Neural progenitor cell (in vitro differentiated cells): Measurements from ENCODE around the gene TECR. TPM values are rescaled to one million over a fixed set of nuclear protein-coding genes. Genes with fewer than 3 reads are reported as not detected.

Source experiments
- DNase-seq: peaks from one replicate; pipeline ENCODE4 v3.0.0-alpha.2; 2016; ENCODE audit warnings: low spot score
- H2AFZ ChIP-seq: fragments of 200-600 bp; sonication (generic); replicated peaks from 2 replicates; pipeline ENCODE4 v1.6.1; 2016; ENCODE audit warnings: antibody characterized with exemption
- H3F3A ChIP-seq: fragments of 200-600 bp; sonication (generic); 2 replicates; pipeline ENCODE4 v1.6.1; 2016; ENCODE audit warnings: antibody characterized with exemption, low read depth
- H3K27ac ChIP-seq: fragments of 200-600 bp; sonication (generic); 2 replicates; pipeline ENCODE4 v1.5.1; 2016; ENCODE audit warnings: mild to moderate bottlenecking
- H3K27me3 ChIP-seq: fragments of 200-600 bp; sonication (generic); 2 replicates; pipeline ENCODE4 v1.6.1; 2016; ENCODE audit warnings: mild to moderate bottlenecking, moderate library complexity
- H3K36me3 ChIP-seq: fragments of 200-600 bp; sonication (generic); 2 replicates; pipeline ENCODE4 v1.5.1; 2016
- H3K4me1 ChIP-seq: fragments of 200-600 bp; sonication (generic); 2 replicates; pipeline ENCODE4 v1.6.1; 2016; ENCODE audit warnings: mixed run types
- H3K4me2 ChIP-seq: fragments of 200-600 bp; sonication (generic); 2 replicates; pipeline ENCODE4 v1.6.1; 2016
- H3K4me3 ChIP-seq: fragments of 200-600 bp; sonication (generic); 2 replicates; pipeline ENCODE4 v1.5.1; 2016
- H3K79me2 ChIP-seq: fragments of 200-600 bp; sonication (generic); 2 replicates; pipeline ENCODE4 v1.6.1; 2016; ENCODE audit warnings: low read depth
- H3K9ac ChIP-seq: fragments of 200-600 bp; sonication (generic); 2 replicates; pipeline ENCODE4 v1.6.1; 2016
- H3K9me3 ChIP-seq: fragments of 200-600 bp; sonication (generic); 2 replicates; pipeline ENCODE4 v1.5.1; 2016; ENCODE audit warnings: low read depth
- H4K20me1 ChIP-seq: fragments of 200-600 bp; sonication (generic); 2 replicates; pipeline ENCODE4 v1.6.1; 2016; ENCODE audit warnings: low read depth
- H3K27ac Mint-ChIP-seq: 3 replicates; pipeline ENCODE4 v1.8.0; 2021; ENCODE audit warnings: mixed read lengths
- H3K27me3 Mint-ChIP-seq: 2 replicates; pipeline ENCODE4 v1.8.0; 2022; ENCODE audit warnings: low read depth, mild to moderate bottlenecking, inconsistent platforms, moderate library complexity, mixed read lengths; ENCODE audit not compliant: insufficient read depth
- H3K36me3 Mint-ChIP-seq: 3 replicates; pipeline ENCODE4 v1.8.0; 2021; ENCODE audit warnings: mixed read lengths
- H3K4me1 Mint-ChIP-seq: 3 replicates; pipeline ENCODE4 v1.8.0; 2021; ENCODE audit warnings: mixed read lengths
- H3K4me3 Mint-ChIP-seq: 3 replicates; pipeline ENCODE4 v1.8.0; 2021; ENCODE audit warnings: mild to moderate bottlenecking, moderate library complexity, mixed read lengths
- H3K9me3 Mint-ChIP-seq: 3 replicates; pipeline ENCODE4 v1.8.0; 2020; ENCODE audit warnings: mixed read lengths
- CTCF ChIP-seq: fragments of 200-600 bp; sonication (generic); IDR thresholded peaks from 2 replicates; pipeline ENCODE4 v1.5.1; 2017; ENCODE audit warnings: antibody characterized with exemption, mild to moderate bottlenecking
- EZH2 ChIP-seq: fragments of 200-600 bp; sonication (generic); IDR thresholded peaks from 2 replicates; pipeline ENCODE4 v1.6.1; 2017; ENCODE audit warnings: antibody characterized with exemption, mild to moderate bottlenecking, moderate library complexity
- EZH2phosphoT487 ChIP-seq: fragments of 200-600 bp; sonication (generic); IDR thresholded peaks from 2 replicates; pipeline ENCODE4 v1.6.1; 2017; ENCODE audit warnings: antibody characterized with exemption
- total RNA-seq: library from RNA; depleted of rRNA; stranded (reverse); fragments of >200 nt; gene quantifications from 2 replicates; pipeline ENCODE4 v1.2.3, GENCODE V29; 2015; ENCODE audit warnings: low replicate concordance

The TECR gene
- total RNA-seq, 1 donor from 2014 or later, result 41.9 TPM

GRCh38 chr19:14556662-14557188 is 27.3 kb downstream of the TECR start:
- peak overlapping the region; percentile 56 for H3K4me2 ChIP-seq
- peaks cover 84% of the 10 kb centered on the region for H3K79me2 ChIP-seq
- H3K27ac Mint-ChIP-seq, result no peak overlapping the region
- peaks cover 18% of the 10 kb centered on the region for H3K4me1 Mint-ChIP-seq
- TF ChIP-seq CTCF (peak; percentile 94), EZH2phosphoT487 (no peak)
- no peaks in the 10 kb centered on the region for H3K9me3 ChIP-seq
- no peak overlapping the region for H3K27ac ChIP-seq
- no peak overlapping the region for H3K4me3 ChIP-seq
- no peaks in the 10 kb centered on the region for H3K36me3 ChIP-seq
- no peaks in the 10 kb centered on the region for H3K36me3 Mint-ChIP-seq
- DNase-seq, result peak; percentile 91
- no peaks in the 10 kb centered on the region for H3K9me3 Mint-ChIP-seq
- peak overlapping the region; percentile 69 for H3K4me3 Mint-ChIP-seq
- peaks cover 13% of the 10 kb centered on the region for H3F3A ChIP-seq
- H4K20me1 ChIP-seq, result peaks cover 87% of the 10 kb centered on the region
- H3K27me3 Mint-ChIP-seq, result no peaks in the 10 kb centered on the region
- no peak overlapping the region for H2AFZ ChIP-seq
- H3K9ac ChIP-seq, result no peak overlapping the region
- peaks cover 21% of the 10 kb centered on the region for H3K4me1 ChIP-seq
- no peaks in the 10 kb centered on the region for H3K27me3 ChIP-seq

- H3K4me3 ChIP-seq, result no peak overlapping the region
- no peaks in the 10 kb centered on the region for H3K9me3 ChIP-seq
- Mint-ChIP-seq H3K9me3 (no peaks in the 10 kb centered on the region), H3K27ac (no peak overlapping the region), H3K4me3 (no peak overlapping the region), H3K36me3 (no peaks in the 10 kb centered on the region), H3K27me3 (no peaks in the 10 kb centered on the region), H3K4me1 (peaks cover 26% of the 10 kb centered on the region)
- no peak overlapping the region for H3K9ac ChIP-seq
- H4K20me1 ChIP-seq, result peaks cover 92% of the 10 kb centered on the region
- DNase-seq, result no peak
- TF ChIP-seq EZH2phosphoT487 (no peak), EZH2 (no peak), CTCF (no peak)
- no peaks in the 10 kb centered on the region for H3K36me3 ChIP-seq
- H3K79me2 ChIP-seq, result peaks cover 75% of the 10 kb centered on the region
- H3K27ac ChIP-seq, result no peak overlapping the region
- H3K4me2 ChIP-seq, result no peak overlapping the region
- H2AFZ ChIP-seq, result no peak overlapping the region
- H3K27me3 ChIP-seq, result no peaks in the 10 kb centered on the region
- H3F3A ChIP-seq, result peaks cover 15% of the 10 kb centered on the region
- H3K4me1 ChIP-seq, result peaks cover 34% of the 10 kb centered on the region
These were observed 29.1 kb downstream of the TECR start for GRCh38 chr19:14558370-14559066.

- Histone ChIP-seq H3K36me3 (no peaks in the 10 kb centered on the region), H3K9me3 (no peaks in the 10 kb centered on the region), H2AFZ (no peak overlapping the region), H3K9ac (peak overlapping the region; percentile 45), H3K4me3 (no peak overlapping the region), H3K4me2 (no peak overlapping the region), H4K20me1 (peaks cover 77% of the 10 kb centered on the region), H3K4me1 (peaks cover 34% of the 10 kb centered on the region), H3K79me2 (peaks cover 59% of the 10 kb centered on the region), H3K27ac (peak overlapping the region; percentile 53), H3K27me3 (no peaks in the 10 kb centered on the region), H3F3A (peaks cover 22% of the 10 kb centered on the region)
- Mint-ChIP-seq H3K27me3 (peaks cover 3% of the 10 kb centered on the region), H3K27ac (peak overlapping the region; percentile 79), H3K4me1 (peaks cover 20% of the 10 kb centered on the region), H3K4me3 (no peak overlapping the region), H3K36me3 (no peaks in the 10 kb centered on the region), H3K9me3 (no peaks in the 10 kb centered on the region)
- no peak for TF ChIP-seq CTCF
- no peak for TF ChIP-seq EZH2
- no peak for TF ChIP-seq EZH2phosphoT487
- no peak for DNase-seq
These were observed 30.8 kb downstream of the TECR start for GRCh38 chr19:14559916-14560775.
